Lower lobe of right lung (tissue), 2 donors: ENCODE data around the gene UBE2S. TPM values are rescaled to one million over a fixed set of nuclear protein-coding genes. Genes with fewer than 3 reads are reported as not detected.

Experiments
- ATAC-seq, 2 donors: fragments of 200-7000 bp; cut with Tn5 transposase; one replicate each; pipeline ENCODE4 v1.9.1; 2020 to 2022; ENCODE audit warnings: mild to moderate bottlenecking in 2 of 2, moderate library complexity in 2 of 2
- DNase-seq: peaks from one replicate; pipeline ENCODE4 v3.0.0-alpha.2; 2020
- H3K27ac ChIP-seq: fragments of 200-600 bp; one replicate; pipeline ENCODE4 v1.8.0; 2022
- H3K27me3 ChIP-seq: fragments of 200-600 bp; one replicate; pipeline ENCODE4 v1.8.0; 2022; ENCODE audit warnings: low read depth
- H3K36me3 ChIP-seq: fragments of 200-600 bp; one replicate; pipeline ENCODE4 v1.8.0; 2022; ENCODE audit warnings: mild to moderate bottlenecking
- H3K4me1 ChIP-seq: fragments of 200-600 bp; one replicate; pipeline ENCODE4 v1.8.0; 2022
- H3K4me3 ChIP-seq: fragments of 200-600 bp; one replicate; pipeline ENCODE4 v1.8.0; 2022; ENCODE audit warnings: mild to moderate bottlenecking
- H3K9me3 ChIP-seq: fragments of 200-600 bp; one replicate; pipeline ENCODE4 v1.8.0; 2022
- intact Hi-C: fragments of 100-400 bp; cut with DNase I; formaldehyde crosslinking; loops from one replicate; pipeline ENCODE4 v1.11.0; 2022
- total RNA-seq: library from RNA; stranded (reverse); fragmentation: NEBNext Ultra II Directional; extraction: Animal tissue kit (Norgen Biotek cat#: 25700); gene quantifications from one replicate; pipeline ENCODE4 v1.2.1, GENCODE V29; 2021
- TF ChIP-seq, protein P1 (sequence below): fragments of 200-600 bp; IDR thresholded peaks from one replicate; pipeline ENCODE4 v1.8.0; 2022; ENCODE audit warnings: antibody characterized with exemption, mild to moderate bottlenecking
- donor health status: DM: no; HTN: yes; CAD: no; lungs with severe emphysema.

The UBE2S gene
- total RNA-seq, 1 donor from 2014 or later: 18.6 TPM

DNA sequence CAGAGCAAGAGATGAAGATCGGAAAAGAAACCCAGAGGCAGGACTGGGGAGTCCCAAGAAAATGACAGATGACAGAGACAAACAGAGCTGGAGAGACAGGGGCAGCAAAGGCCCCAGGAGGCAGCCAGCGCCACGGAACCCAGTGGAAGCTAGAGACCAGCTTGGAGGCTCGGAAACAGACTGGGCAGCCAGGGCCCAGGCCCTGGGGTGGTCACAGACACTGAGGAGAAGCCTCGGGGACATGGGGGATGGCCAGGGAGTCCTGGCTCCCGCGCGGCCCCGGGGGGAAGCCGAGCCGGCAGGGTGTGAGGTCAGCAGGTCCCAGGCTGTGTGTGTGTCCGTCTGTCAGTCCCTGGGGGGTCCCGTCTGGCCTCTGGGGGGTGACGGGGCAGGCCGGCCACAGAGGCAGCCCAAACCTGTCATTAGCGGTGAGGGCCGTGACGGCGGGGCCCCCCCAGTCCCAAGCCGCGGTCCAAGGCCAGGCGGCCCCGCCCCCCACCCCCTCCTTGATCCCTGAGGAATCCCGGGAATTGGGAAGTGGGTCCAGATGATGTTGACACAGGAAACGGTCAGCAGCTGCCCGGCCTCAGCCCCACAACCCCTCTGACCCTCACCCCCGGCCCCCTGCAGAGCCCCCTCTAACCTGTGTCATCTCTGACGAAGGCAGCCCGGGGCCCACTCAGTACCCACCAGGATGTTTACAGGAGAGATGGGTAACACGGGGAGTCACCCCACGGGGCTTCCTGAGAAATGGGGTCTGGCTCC lies 33.4 kb downstream of the UBE2S start:
- TF ChIP-seq, protein P1, sequence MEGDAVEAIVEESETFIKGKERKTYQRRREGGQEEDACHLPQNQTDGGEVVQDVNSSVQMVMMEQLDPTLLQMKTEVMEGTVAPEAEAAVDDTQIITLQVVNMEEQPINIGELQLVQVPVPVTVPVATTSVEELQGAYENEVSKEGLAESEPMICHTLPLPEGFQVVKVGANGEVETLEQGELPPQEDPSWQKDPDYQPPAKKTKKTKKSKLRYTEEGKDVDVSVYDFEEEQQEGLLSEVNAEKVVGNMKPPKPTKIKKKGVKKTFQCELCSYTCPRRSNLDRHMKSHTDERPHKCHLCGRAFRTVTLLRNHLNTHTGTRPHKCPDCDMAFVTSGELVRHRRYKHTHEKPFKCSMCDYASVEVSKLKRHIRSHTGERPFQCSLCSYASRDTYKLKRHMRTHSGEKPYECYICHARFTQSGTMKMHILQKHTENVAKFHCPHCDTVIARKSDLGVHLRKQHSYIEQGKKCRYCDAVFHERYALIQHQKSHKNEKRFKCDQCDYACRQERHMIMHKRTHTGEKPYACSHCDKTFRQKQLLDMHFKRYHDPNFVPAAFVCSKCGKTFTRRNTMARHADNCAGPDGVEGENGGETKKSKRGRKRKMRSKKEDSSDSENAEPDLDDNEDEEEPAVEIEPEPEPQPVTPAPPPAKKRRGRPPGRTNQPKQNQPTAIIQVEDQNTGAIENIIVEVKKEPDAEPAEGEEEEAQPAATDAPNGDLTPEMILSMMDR: no peak
- Histone ChIP-seq H3K27ac (no peak overlapping the region), H3K4me1 (peaks cover 7% of the 10 kb centered on the region), H3K36me3 (no peaks in the 10 kb centered on the region), H3K9me3 (no peaks in the 10 kb centered on the region), H3K27me3 (peaks cover 56% of the 10 kb centered on the region), H3K4me3 (no peak overlapping the region)
- intact Hi-C loops: no loop called here
- DNase-seq (no peak), ATAC-seq (peak in 1 of 2 donors; percentile 12)

DNA sequence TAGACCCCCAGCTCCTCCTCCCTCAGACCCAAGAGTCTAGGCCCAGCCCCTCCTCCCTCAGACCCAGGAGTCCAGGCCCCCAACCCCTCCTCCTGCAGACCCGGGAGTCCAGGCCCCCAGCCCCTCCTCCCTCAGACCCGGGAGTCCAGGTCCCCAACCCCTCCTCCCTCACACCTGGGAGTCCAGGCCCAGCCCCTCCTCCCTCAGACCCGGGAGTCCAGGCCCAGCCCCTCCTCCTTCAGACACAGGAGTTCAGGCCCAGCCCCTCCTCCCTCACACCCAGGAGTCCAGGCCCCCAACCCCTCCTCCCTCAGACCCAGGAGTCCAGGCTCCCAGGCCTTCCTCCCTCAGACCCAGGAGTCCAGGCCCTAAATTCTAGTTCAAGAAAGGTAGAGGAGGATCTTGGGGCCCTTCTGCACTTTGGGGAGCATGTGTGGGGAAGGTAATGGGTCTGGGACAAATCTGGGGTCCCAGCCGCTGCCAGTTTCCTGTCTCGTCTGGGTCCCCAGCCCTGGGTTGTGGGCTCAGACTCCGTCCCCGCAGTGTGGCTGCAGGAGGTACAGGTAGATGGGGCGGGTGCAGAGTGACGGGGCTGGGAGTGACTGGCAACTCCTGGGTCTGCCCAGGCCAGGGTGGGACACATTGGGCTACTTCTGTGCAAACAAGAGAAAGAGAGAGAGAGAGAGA lies 34.1 kb downstream of the UBE2S start:
- Histone ChIP-seq H3K27me3 (peaks cover 63% of the 10 kb centered on the region), H3K9me3 (no peaks in the 10 kb centered on the region), H3K27ac (no peak overlapping the region), H3K36me3 (no peaks in the 10 kb centered on the region), H3K4me1 (peaks cover 7% of the 10 kb centered on the region), H3K4me3 (no peak overlapping the region)
- intact Hi-C loops: no loop called here
- no peak for DNase-seq
- no peak for ATAC-seq
- TF ChIP-seq, protein P1: no peak

DNA sequence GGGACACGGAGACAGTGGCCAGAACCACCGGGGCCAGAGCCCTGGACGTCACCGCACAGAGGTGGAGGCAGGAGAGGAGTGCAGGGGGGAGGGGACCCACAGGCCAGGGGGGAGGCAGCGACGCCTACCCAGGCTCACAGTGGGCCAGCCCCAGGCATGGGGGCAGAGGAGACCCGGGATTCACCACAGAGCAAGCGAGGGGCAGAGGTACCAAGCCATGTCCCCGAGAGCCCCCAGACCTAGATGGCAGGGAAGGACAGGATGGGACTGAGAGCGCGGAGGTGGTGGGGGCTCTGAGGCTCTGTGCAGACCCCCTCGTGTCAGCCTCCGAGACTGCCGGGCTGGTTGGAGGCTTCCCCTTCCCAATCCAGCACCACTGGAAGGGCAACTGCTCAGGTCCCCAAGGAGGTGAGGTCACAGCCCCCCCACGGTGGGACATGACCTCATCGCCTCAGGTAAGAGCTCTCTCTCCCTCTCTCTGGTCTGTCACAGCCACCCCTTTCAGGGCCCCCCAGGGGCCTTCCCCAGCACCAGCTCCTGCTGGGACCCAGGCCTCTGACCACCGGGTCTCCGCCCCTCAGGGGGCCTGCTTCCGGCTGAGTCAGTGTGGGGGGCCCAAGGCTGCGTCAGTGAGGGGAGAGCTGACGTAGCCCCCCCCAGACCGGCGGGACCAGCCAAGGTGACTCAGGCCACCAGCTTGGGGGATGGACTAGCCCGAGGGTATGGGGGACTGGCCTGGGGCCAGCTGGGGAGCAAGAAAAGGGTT lies 35.1 kb downstream of the UBE2S start:
- DNase-seq: no peak
- no peak for ATAC-seq

DNA sequence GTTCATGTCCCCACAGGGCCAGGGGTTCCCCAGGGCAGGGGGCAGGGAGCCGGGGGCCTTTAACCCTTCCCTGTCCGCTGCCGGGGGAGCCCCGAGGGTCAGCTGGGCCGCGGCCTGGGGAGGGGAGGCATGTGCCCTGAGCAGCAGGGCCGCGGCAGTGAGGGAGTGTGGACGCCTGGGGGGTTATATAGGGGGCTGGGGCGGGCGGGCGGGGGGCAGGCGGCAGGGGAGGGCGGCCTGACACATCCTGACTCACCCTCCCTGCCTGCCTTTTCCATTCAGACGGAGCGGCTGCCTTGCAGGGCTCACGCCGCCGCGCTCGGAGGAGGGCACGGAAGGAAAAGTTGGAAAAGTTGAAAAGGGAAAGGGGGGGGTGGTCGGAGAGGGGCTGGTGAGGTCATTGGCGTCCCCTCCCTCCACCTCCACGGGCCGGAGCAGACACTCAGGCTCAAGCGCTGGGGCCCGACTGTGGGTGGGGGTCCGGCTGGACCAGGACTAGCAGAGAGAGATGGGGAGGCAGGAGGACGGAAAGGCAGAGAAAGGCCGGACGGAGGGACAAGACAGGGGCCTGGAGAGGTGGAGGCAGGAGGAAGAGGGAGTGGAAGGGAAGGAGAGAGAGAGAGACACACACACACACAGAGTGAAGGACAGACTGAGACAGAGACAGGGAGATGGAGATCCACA lies 37.1 kb downstream of the UBE2S start, which contains the start of gene IL11:
Gene IL11, minus strand, starts transcription at position 159 of the 684 bp plus-strand sequence. Its CDS starts 153 bp downstream, at position 6.
- Histone ChIP-seq H3K27me3 (peaks cover 55% of the 10 kb centered on the region), H3K4me3 (peak within 1 kb of the TSS; percentile 39), H3K36me3 (no peaks in the 10 kb centered on the region), H3K9me3 (no peaks in the 10 kb centered on the region), H3K4me1 (peaks cover 7% of the 10 kb centered on the region), H3K27ac (no peak within 1 kb of the TSS)
- ATAC-seq (peak in 1 of 2 donors; percentile 2), DNase-seq (no peak)
- TF ChIP-seq, protein P1: no peak
- intact Hi-C loops: no loop called here

More for the DNA sequence above, 35.1 kb downstream of the UBE2S start:
- Histone ChIP-seq H3K36me3 (no peaks in the 10 kb centered on the region), H3K4me1 (peaks cover 7% of the 10 kb centered on the region), H3K9me3 (no peaks in the 10 kb centered on the region), H3K27ac (no peak overlapping the region), H3K27me3 (peaks cover 64% of the 10 kb centered on the region), H3K4me3 (no peak overlapping the region)
- intact Hi-C loops: no loop called here
- TF ChIP-seq, protein P1: no peak
